Left lung (tissue), 10 donors: ENCODE results near the gene XRCC4. TPM values are rescaled to one million over a fixed set of nuclear protein-coding genes. Genes with fewer than 3 reads are reported as not detected.

Experiments used
- ATAC-seq: fragments of 200-7000 bp; cut with Tn5 transposase; one replicate; pipeline ENCODE4 v1.9.1; 2020; ENCODE audit warnings: moderate library complexity
- DNase-seq, 4 donors: peaks; one replicate each; pipeline ENCODE4 v3.0.0-alpha.2; 2013 to 2020
- H3K27ac ChIP-seq, 2 donors: fragments of 200-600 bp; sonication (generic) in 1 of 2; one replicate each; pipeline versions ENCODE4 v1.5.0 to v1.8.0; 2020 to 2021
- H3K27me3 ChIP-seq, 2 donors: fragments of 200-600 bp; sonication (generic) in 1 of 2; one replicate each; pipeline versions ENCODE4 v1.5.0 to v1.8.0; 2020 to 2021
- H3K36me3 ChIP-seq, 2 donors: fragments of 200-600 bp; sonication (generic) in 1 of 2; one replicate each; pipeline versions ENCODE4 v1.5.0 to v1.8.0; 2020 to 2021
- H3K4me1 ChIP-seq, 2 donors: fragments of 200-600 bp; one replicate each; pipeline ENCODE4 v1.8.0; 2021
- H3K4me3 ChIP-seq, 2 donors: fragments of 200-600 bp; sonication (generic) in 1 of 2; one replicate each; pipeline versions ENCODE4 v1.5.0 to v1.8.0; 2020 to 2021; ENCODE audit warnings: mild to moderate bottlenecking in 1 of 2
- H3K9me3 ChIP-seq, 2 donors: fragments of 200-600 bp; sonication (generic) in 1 of 2; one replicate each; pipeline versions ENCODE4 v1.5.0 to v1.8.0; 2020 to 2021
- intact Hi-C, 2 donors: fragments of 100-400 bp; cut with DNase I; formaldehyde crosslinking; loops; one replicate each; pipeline versions ENCODE4 v1.11.2 to v1.14.2; 2022
- polyA plus RNA-seq, 6 donors: library from polyadenylated mRNA; unstranded; fragments of 120-200 nt; gene quantifications; one replicate each; pipeline ENCODE4 v1.2.1, GENCODE V29; 2013; ENCODE audit not compliant: insufficient read length in 6 of 6
- total RNA-seq, 2 donors: library from RNA; stranded (reverse); fragmentation: NEBNext Ultra II Directional; extraction: Animal tissue kit (Norgen Biotek cat#: 25700); gene quantifications; one replicate each; pipeline ENCODE4 v1.2.1, GENCODE V29; 2021
- TF ChIP-seq, protein P1 (sequence below), 2 donors: fragments of 200-600 bp; sonication (generic) in 1 of 2; IDR thresholded peaks; one replicate each; pipeline versions ENCODE4 v1.5.0 to v1.8.0; 2021; ENCODE audit warnings: antibody characterized with exemption in 2 of 2
- donor health status: DM: no; HTN: yes; CAD: no.
- donor health status: DM: no; HTN: no; CAD: no.

The XRCC4 gene
- total and polyA plus RNA-seq, 8 donors: 6.2 to 9.7 (median 8.8) TPM

DNA sequence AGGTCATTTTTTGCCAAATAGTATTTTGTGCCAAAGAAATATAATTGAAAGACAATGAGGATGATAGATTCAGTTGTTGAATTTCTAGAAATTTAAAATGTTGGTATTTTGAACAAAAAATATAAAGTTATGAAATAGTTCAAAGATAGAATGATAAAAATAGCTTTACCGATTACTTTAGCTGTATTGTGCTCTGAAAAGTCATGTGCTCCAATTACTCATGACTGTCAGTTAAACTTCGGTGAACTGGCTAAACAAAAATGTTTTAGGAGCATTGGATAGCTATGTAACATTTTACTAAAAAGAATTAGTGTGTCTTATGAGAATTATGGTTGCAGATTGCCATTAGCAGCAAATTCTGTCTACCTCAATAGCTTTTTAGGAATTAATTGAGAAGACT is 216.9 kb downstream of the XRCC4 start:
- Histone ChIP-seq H3K9me3 (peaks cover 0 to 6% of the 10 kb centered on the region in 2 donors), H3K4me1 (no peaks in the 10 kb centered on the region), H3K27me3 (no peaks in the 10 kb centered on the region), H3K4me3 (no peak overlapping the region), H3K36me3 (no peaks in the 10 kb centered on the region), H3K27ac (no peak overlapping the region)
- intact Hi-C loops: no loop called here
- TF ChIP-seq, protein P1, sequence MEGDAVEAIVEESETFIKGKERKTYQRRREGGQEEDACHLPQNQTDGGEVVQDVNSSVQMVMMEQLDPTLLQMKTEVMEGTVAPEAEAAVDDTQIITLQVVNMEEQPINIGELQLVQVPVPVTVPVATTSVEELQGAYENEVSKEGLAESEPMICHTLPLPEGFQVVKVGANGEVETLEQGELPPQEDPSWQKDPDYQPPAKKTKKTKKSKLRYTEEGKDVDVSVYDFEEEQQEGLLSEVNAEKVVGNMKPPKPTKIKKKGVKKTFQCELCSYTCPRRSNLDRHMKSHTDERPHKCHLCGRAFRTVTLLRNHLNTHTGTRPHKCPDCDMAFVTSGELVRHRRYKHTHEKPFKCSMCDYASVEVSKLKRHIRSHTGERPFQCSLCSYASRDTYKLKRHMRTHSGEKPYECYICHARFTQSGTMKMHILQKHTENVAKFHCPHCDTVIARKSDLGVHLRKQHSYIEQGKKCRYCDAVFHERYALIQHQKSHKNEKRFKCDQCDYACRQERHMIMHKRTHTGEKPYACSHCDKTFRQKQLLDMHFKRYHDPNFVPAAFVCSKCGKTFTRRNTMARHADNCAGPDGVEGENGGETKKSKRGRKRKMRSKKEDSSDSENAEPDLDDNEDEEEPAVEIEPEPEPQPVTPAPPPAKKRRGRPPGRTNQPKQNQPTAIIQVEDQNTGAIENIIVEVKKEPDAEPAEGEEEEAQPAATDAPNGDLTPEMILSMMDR (IDR thresholded peaks at IDR 0.05): no peak
- ATAC-seq (no peak), DNase-seq (no peak)

GRCh38 chr5:83299353-83299752 is 222.0 kb downstream of the XRCC4 start:
- no peak for ATAC-seq
- intact Hi-C loops: no loop called here
- Histone ChIP-seq H3K9me3 (peaks cover 0 to 16% of the 10 kb centered on the region in 2 donors), H3K36me3 (no peaks in the 10 kb centered on the region), H3K4me3 (no peak overlapping the region), H3K4me1 (no peaks in the 10 kb centered on the region), H3K27me3 (no peaks in the 10 kb centered on the region), H3K27ac (no peak overlapping the region)
- DNase-seq: no peak
- TF ChIP-seq, protein P1 (IDR thresholded peaks at IDR 0.05): no peak

- intact Hi-C loops: no loop called here
- TF ChIP-seq, protein P1 (IDR thresholded peaks at IDR 0.05): no peak
Measured at GRCh38 chr5:83306572-83307241, 229.4 kb downstream of the XRCC4 start.

DNA sequence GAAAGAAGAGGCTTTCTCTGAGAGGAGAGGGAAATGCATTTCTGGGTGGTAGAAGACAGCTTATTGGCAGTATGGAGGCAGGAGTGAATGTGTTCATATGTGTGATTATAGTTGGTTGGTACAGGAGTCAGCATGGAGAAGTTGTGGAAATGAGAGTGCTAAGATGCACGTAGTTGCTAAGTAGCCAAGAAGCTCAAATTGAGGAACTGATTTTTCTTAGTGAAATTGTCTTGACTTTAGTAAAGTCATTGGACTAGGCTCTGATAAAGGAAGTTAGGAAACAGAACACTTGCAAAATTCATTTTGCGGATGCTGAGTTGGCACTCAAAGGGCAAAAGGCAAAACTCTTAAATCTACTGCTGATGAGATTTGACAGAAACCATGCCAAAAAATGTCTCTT is 235.3 kb downstream of the XRCC4 start:
- TF ChIP-seq, protein P1 (IDR thresholded peaks at IDR 0.05): no peak
- Histone ChIP-seq H3K4me3 (no peak overlapping the region), H3K9me3 (peaks cover 0 to 5% of the 10 kb centered on the region in 2 donors), H3K4me1 (peaks cover 0 to 24% of the 10 kb centered on the region in 2 donors), H3K27me3 (no peaks in the 10 kb centered on the region), H3K27ac (peak overlapping the region in 1 of 2 donors; percentile 93), H3K36me3 (no peaks in the 10 kb centered on the region)
- DNase-seq (peak in 1 of 4 donors; percentile 15), ATAC-seq (peak; percentile 82)
- intact Hi-C loops: no loop called here

More at GRCh38 chr5:83306572-83307241, 229.4 kb downstream of the XRCC4 start:
- Histone ChIP-seq H3K27ac (peak overlapping the region; percentile 85 to 86), H3K4me1 (peaks cover 5 to 25% of the 10 kb centered on the region in 2 donors), H3K9me3 (no peaks in the 10 kb centered on the region), H3K27me3 (no peaks in the 10 kb centered on the region), H3K36me3 (no peaks in the 10 kb centered on the region), H3K4me3 (no peak overlapping the region)
- ATAC-seq (peak; percentile 97), DNase-seq (peak; percentile 10 to 84 (median 22))

GRCh38 chr5:83313436-83313835 is 236.1 kb downstream of the XRCC4 start:
- H3K27me3 ChIP-seq: no peaks in the 10 kb centered on the region

More at GRCh38 chr5:83313436-83313835, 236.1 kb downstream of the XRCC4 start:
- Histone ChIP-seq H3K27ac (peak overlapping the region in 1 of 2 donors; percentile 93), H3K36me3 (no peaks in the 10 kb centered on the region), H3K4me3 (no peak overlapping the region), H3K9me3 (peaks cover 0 to 5% of the 10 kb centered on the region in 2 donors), H3K4me1 (peaks cover 0 to 22% of the 10 kb centered on the region in 2 donors)
- intact Hi-C loops: no loop called here
- DNase-seq (no peak), ATAC-seq (peak; percentile 45)
- TF ChIP-seq, protein P1 (IDR thresholded peaks at IDR 0.05): no peak
